ENCODE data around the gene DDX28. TPM values are rescaled to one million over a fixed set of nuclear protein-coding genes. Genes with fewer than 3 reads are reported as not detected.
"Not testable (repeated sequence)": the region's sequence is repeated elsewhere in the genome, so short reads cannot be mapped to it uniquely, and the experiment has no call there.

DDX28 gene
- total and polyA plus RNA-seq, 2 of the 8 experiments (the other 6 are each of a cell fraction or from before 2014, with no cell fraction given): 16.8 to 28.1 TPM

DNA sequence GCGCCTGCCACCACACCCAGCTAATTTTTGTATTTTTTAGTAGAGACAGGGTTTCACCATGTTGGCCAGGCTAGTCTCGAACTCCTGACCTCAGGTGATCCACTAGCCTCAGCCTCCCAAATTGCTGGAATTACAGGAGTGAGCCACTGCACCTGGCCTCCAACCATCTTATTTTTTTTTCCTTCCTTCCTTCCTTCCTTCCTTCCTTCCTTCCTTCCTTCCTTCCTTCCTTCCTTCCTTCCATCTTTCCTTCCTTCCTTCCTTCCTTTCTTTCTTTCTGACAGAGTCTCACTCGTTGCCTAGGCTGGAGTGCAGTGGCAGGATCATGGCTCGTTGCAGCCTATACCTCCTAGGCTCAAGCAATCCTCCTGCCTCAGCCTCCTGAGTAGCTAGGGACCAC lies 13.2 kb downstream of the DDX28 start:
- not testable (repeated sequence) for DNase-seq (ENCODE audit: low read depth in 1 of 2, low spot score in 2 of 2); H3K14ac ChIP-seq (ENCODE audit: insufficient read length); H3K79me2 ChIP-seq (ENCODE audit: control insufficient read depth in 1 of 2, insufficient read depth in 2 of 2, low read length in 2 of 2); H3K27ac ChIP-seq (ENCODE audit: low read depth, low read length); H4K5ac ChIP-seq (ENCODE audit: insufficient read length, low read depth, low read length); H3K4me3 ChIP-seq (ENCODE audit: extremely low read depth in 1 of 4, insufficient read depth in 2 of 4, low read depth in 3 of 4, low read length in 4 of 4); H3K4me1 ChIP-seq (replicated peaks in 1 of 4; ENCODE audit: control insufficient read depth in 3 of 4, insufficient read depth in 4 of 4, low read length in 3 of 4); H4K8ac ChIP-seq (ENCODE audit: extremely low read depth, insufficient read depth, low read length); H3K4ac ChIP-seq (replicated peaks; ENCODE audit: insufficient read length, low read depth, low read length); H2AFZ ChIP-seq (ENCODE audit: low read length); H3K79me1 ChIP-seq (ENCODE audit: low read depth, low read length); H2BK20ac ChIP-seq (ENCODE audit: low read length); H3K23me2 ChIP-seq (ENCODE audit: low read depth, low read length); H3K56ac ChIP-seq (replicated peaks; ENCODE audit: insufficient read length, low read depth, low read length); H3K4me2 ChIP-seq (ENCODE audit: insufficient read depth in 1 of 2, low read depth in 2 of 2, low read length in 2 of 2); H3K9me3 ChIP-seq (ENCODE audit: insufficient read depth in 2 of 2, low read depth in 1 of 2, low read length in 1 of 2); H4K91ac ChIP-seq (replicated peaks; ENCODE audit: insufficient read length, low read length); H3K36me3 ChIP-seq (ENCODE audit: control insufficient read depth in 2 of 4, insufficient read depth in 4 of 4, low read length in 3 of 4); H3K27me3 ChIP-seq (replicated peaks in 1 of 4; ENCODE audit: control insufficient read depth in 3 of 4, extremely low read depth in 1 of 4, insufficient read depth in 3 of 4, low read length in 3 of 4); H2AK5ac ChIP-seq (ENCODE audit: low read depth, low read length); FAIRE-seq; H2BK12ac ChIP-seq (ENCODE audit: low read depth, low read length); H3K9ac ChIP-seq (replicated peaks in 1 of 4; ENCODE audit: extremely low read depth in 1 of 4, low read depth in 3 of 4, low read length in 3 of 4); H3K23ac ChIP-seq (ENCODE audit: insufficient read length); H2BK120ac ChIP-seq (replicated peaks; ENCODE audit: low read depth, low read length); H2BK15ac ChIP-seq (ENCODE audit: low read length); H2BK5ac ChIP-seq (ENCODE audit: low read depth, low read length); H4K20me1 ChIP-seq (replicated peaks in 1 of 2; ENCODE audit: control insufficient read depth in 1 of 2, insufficient read depth in 2 of 2, low read length in 2 of 2); H3K18ac ChIP-seq (ENCODE audit: extremely low read depth, low read length)
- 94% methylated on average over 2 of the region's 4 CpGs; no CpG with 5 or more reads in 1 of the 2 experiments for WGBS, 2 experiments (ENCODE audit: extremely low coverage in 1 of 2, insufficient coverage in 1 of 2, insufficient read length in 1 of 2, insufficient replicate concordance in 2 of 2, low coverage in 1 of 2, low lambda C conversion rate in 2 of 2, missing lambda C conversion rate in 1 of 2)
- POLR2A ChIA-PET (ENCODE audit: partially characterized antibody): interaction anchor here (1.0 kb wide), 1 partner anchor 12 kb away, joined by 3 read pairs; no protein-coding TSS in a partner anchor
- CTCF ChIA-PET (ENCODE audit: partially characterized antibody): interaction anchor here (0.9 to 1.5 kb wide), 3 partner anchors 29 to 82 kb away, joined by 3 to 4 read pairs (median 3); no protein-coding TSS in a partner anchor
